ENCODE data around the gene DTX3. TPM values are rescaled to one million over a fixed set of nuclear protein-coding genes. Genes with fewer than 3 reads are reported as not detected.
"Not testable (repeated sequence)": the region's sequence is repeated elsewhere in the genome, so short reads cannot be mapped to it uniquely, and the experiment has no call there.

Gene DTX3
- total RNA-seq, 4 donors from 2014 or later = 34.6 to 70.2 (median 53.2) TPM

- peak within 1 kb of the TSS; percentile 35 to 66 for H3K4me3 ChIP-seq
- H3K9me3 ChIP-seq = no peaks in the 10 kb centered on the region
- peak within 1 kb of the TSS in 3 of 4 donors; percentile 49 to 75 (median 61) for H3K27ac ChIP-seq
- TF ChIP-seq POLR2A (IDR thresholded peaks at IDR 0.05) = no peak
- TF ChIP-seq POLR2AphosphoS5 (IDR thresholded peaks at IDR 0.05) = peak; percentile 32
- TF ChIP-seq CTCF (IDR thresholded peaks at IDR 0.05) = peak in 3 of 4 experiments; percentile 89 to 96 (median 92)
- peaks cover 60% of the 10 kb centered on the region for H3K27me3 ChIP-seq
- ATAC-seq = peak; percentile 85
- peaks cover 0 to 24% (median 10%) of the 10 kb centered on the region in 3 donors for H3K4me1 ChIP-seq
- WGBS, 2 donors (ENCODE audit: low coverage in 1 of 2) = 9 to 20% methylated on average over 5 to 7 of the region's 58 CpGs
- peaks cover 0 to 4% of the 10 kb centered on the region in 2 donors for H3K36me3 ChIP-seq
These were observed 28.6 kb downstream of the DTX3 start, which contains the start of gene B4GALNT1 for GRCh38 chr12:57632958-57633840. TSS of gene B4GALNT1 (minus strand) at chr12:57633201. CDS start at chr12:57632132, 1,069 bp downstream.

- not testable (repeated sequence) for H3K36me3 ChIP-seq, H3K27ac ChIP-seq, H3K4me3 ChIP-seq, ATAC-seq, H3K9me3 ChIP-seq
- peaks cover 0 to 19% (median 9%) of the 10 kb centered on the region in 3 donors for H3K4me1 ChIP-seq
- peaks cover 75% of the 10 kb centered on the region for H3K27me3 ChIP-seq
- 72 to 78% methylated on average over 4 to 8 of the region's 9 CpGs for WGBS, 2 donors (ENCODE audit: low coverage in 1 of 2)
These were observed 32.1 kb downstream of the DTX3 start for GRCh38 chr12:57636731-57637130.

GRCh38 chr12:57637364-57637763 is 32.7 kb downstream of the DTX3 start:
- Histone ChIP-seq H3K4me1 (peaks cover 0 to 12% (median 3%) of the 10 kb centered on the region in 3 donors), H3K36me3 (no peaks in the 10 kb centered on the region), H3K9me3 (no peaks in the 10 kb centered on the region), H3K27me3 (peaks cover 75% of the 10 kb centered on the region), H3K27ac (no peak overlapping the region), H3K4me3 (no peak overlapping the region)
- ATAC-seq = no peak
- no peak for TF ChIP-seq EP300 (IDR thresholded peaks at IDR 0.05)
- 44 to 62% methylated on average over 2 to 3 of the region's 3 CpGs for WGBS, 2 donors (ENCODE audit: low coverage in 1 of 2)

- no peak overlapping the region for H3K27ac ChIP-seq
- 86 to 89% methylated on average over 2 to 3 of the region's 3 CpGs for WGBS, 2 donors (ENCODE audit: low coverage in 1 of 2)
- no peaks in the 10 kb centered on the region for H3K36me3 ChIP-seq
- no peak for ATAC-seq
- H3K4me1 ChIP-seq = peaks cover 0 to 5% (median 0%) of the 10 kb centered on the region in 3 donors
- TF ChIP-seq CTCF (IDR thresholded peaks at IDR 0.05) = no peak
- no peak for TF ChIP-seq EP300 (IDR thresholded peaks at IDR 0.05)
- no peak for TF ChIP-seq POLR2A (IDR thresholded peaks at IDR 0.05)
- TF ChIP-seq POLR2AphosphoS5 (IDR thresholded peaks at IDR 0.05) = no peak
- H3K9me3 ChIP-seq = no peaks in the 10 kb centered on the region
- no peak overlapping the region for H3K4me3 ChIP-seq
- peaks cover 74% of the 10 kb centered on the region for H3K27me3 ChIP-seq
These were observed 33.5 kb downstream of the DTX3 start for GRCh38 chr12:57638096-57638495.

- ATAC-seq = no peak
- no peaks in the 10 kb centered on the region for H3K9me3 ChIP-seq
- 41 to 62% methylated on average over 6 of the region's 7 CpGs for WGBS, 2 donors (ENCODE audit: low coverage in 1 of 2)
- TF ChIP-seq POLR2AphosphoS5 (IDR thresholded peaks at IDR 0.05) (no peak), CTCF (IDR thresholded peaks at IDR 0.05) (no peak), POLR2A (IDR thresholded peaks at IDR 0.05) (no peak), EP300 (IDR thresholded peaks at IDR 0.05) (no peak)
- peaks cover 75% of the 10 kb centered on the region for H3K27me3 ChIP-seq
- H3K4me1 ChIP-seq = no peaks in the 10 kb centered on the region
- no peak overlapping the region for H3K27ac ChIP-seq
- H3K4me3 ChIP-seq = no peak overlapping the region
- H3K36me3 ChIP-seq = no peaks in the 10 kb centered on the region
These were observed 35.8 kb downstream of the DTX3 start for GRCh38 chr12:57640175-57641042.
